GM18873 (cell line): ENCODE data around the gene SLC12A1.
"Not testable (repeated sequence)": the region's sequence is repeated elsewhere in the genome, so short reads cannot be mapped to it uniquely, and the experiment has no call there.

Source experiments
- ATAC-seq: cut with Tn5 transposase; IDR thresholded peaks from one replicate; pipeline ENCODE4 v1.9.1; 2021; ENCODE audit warnings: mild to moderate bottlenecking, moderate library complexity, moderate number of reproducible peaks; ENCODE audit not compliant: unreplicated experiment, low FRiP score

Gene SLC12A1

DNA sequence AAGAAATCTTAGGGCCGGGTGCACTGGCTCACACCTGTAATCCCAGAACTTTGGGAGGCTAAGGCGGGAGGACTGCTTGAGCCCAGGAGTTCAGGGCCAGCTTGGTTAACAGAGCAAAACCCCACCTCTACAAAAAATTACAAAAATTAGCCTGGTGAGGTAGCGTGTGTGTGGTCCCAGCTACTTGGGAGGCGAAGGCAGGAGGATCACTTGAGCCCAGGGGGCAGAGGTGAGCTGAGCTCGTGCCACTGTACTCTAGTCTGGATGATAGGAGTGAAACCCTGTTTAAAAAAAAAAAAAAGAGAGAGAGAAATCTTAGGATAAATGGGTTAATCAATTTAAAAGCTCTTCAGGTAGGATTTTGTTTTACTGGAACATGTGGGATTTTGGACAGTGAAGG lies 93.9 kb downstream of the SLC12A1 start:
- ATAC-seq = no peak

DNA sequence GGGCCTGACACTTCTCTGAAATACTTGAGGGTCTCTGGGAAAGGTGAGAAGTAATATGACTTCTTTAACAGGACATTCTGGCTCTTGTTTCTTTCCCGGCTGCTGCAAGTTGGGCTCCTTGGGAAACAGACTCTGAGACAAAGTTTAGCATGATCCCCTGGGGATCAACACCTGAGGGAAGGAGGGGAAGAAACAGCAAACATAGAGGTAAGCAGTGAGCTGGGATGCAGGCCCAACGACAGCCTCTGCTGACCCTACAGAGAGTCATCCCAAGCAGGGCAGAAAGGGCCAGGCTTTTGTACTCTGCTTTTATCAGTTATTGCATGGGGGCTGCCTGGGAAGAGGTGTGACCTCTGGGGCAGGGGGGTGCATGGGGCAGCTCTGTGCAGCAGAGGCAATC lies 98.3 kb downstream of the SLC12A1 start:
- no peak for ATAC-seq

DNA sequence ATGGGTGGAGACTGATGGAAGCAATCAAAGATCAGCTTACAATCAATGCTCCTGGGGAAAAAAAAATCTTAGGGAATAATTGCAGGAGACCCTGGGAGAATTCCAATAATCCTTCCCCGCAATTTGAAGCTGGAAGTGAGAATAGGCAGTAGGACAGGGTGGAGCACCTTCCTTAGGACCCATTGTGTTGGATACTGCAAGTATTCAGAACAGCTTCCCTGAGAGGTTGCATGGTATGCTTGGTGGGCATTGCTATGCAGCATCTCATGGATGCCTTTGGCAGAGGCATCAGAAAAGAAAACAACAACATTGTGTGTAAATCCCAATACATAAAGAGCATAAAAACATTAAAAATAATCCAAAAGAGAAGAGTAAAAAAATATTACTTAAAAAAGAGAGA lies 100.5 kb downstream of the SLC12A1 start:
- no peak for ATAC-seq

DNA sequence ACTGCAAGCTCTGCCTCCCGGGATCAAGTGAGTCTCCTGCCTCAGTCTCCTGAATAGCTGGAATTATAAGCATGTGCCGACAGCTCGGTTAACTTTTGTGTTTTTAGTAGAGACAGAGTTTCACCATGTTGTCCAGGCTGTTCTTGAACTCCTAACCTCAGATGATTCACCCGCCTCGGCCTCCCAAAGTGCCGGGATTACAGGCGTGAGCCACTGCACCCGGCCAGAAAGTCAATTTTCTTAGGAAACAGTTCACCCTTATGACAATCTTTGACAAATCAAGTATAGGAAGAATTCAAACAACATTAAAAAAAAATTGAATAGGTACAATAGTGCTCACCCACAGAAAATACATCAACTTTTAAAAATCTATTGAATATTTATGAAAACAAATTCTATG lies 101.5 kb downstream of the SLC12A1 start:
- no peak for ATAC-seq

DNA sequence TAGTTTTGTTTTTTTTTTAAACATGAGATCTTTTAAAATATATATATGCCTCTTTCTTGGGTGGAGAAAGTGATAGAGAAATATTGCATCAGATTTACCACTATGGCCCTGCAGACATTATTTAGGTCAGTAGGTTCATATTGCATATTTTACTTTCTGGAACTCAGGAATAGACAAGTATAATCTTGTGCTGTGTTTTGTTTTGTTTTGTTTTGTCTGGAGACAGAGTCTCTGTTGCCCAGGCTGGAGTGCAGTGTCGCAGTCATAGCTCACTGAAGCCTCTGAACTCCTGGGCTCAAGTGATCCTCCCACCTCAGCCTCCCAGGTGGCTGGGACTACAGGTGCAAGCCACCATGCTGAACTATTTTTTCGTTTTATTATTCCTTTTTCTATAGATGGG lies 103.6 kb downstream of the SLC12A1 start:
- ATAC-seq = no peak

DNA sequence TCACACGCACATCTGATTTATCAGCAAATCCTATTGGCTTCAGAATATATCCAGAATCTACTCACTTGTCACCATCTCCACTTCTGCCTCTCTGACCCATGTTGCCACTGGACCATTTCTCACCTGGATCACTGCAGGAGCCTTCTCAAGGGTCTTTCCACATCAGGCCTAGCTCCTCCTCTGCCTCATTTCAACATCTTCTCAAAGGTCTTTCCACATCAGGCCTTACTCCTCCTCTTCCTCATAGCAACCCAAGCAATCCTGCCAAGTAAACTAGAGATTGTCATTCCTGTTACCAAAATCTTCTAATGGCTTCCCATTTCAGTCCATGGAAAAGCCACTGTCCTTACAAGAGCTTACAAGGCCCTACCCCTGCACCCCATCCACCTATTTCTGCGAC lies 107.1 kb downstream of the SLC12A1 start:
- no peak for ATAC-seq

DNA sequence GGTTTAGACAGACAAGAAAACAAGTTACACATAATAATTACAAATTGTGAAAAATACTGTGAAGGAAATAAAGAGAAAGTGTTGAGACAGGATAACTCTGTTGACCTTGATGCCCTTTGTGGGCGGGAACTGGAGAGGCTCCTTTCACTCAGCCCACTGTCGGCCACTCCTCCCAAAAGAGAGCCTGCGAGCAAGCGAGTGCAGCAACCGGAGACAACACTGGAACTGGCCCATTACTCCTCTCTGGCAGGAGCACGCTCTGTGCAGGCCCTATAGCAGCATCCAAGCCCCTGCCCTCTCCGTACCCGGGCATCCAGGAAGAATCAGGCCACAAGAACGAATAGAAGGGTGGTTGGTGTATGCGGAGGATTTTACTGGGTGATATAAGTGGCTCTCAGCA lies 108.9 kb downstream of the SLC12A1 start:
- ATAC-seq = no peak

DNA sequence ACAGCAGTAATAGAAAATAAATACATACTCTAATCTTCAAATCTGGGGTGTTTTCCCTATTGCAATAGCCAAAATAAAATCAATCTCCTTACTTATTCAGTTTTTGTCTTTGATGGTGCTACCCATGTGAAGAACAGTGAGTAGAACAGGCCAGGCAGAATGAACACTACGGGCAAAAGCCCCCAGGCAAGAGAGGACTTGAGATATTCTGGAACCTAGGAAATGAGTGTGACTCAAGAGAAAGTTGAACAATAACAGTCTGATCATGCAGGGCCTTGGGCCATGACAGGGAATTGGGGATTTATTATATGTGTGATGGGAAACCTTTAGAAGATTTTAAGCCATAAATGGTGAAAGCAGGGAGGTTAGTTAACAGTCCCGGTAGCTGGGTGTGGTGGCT lies 111.1 kb downstream of the SLC12A1 start:
- no peak for ATAC-seq

DNA sequence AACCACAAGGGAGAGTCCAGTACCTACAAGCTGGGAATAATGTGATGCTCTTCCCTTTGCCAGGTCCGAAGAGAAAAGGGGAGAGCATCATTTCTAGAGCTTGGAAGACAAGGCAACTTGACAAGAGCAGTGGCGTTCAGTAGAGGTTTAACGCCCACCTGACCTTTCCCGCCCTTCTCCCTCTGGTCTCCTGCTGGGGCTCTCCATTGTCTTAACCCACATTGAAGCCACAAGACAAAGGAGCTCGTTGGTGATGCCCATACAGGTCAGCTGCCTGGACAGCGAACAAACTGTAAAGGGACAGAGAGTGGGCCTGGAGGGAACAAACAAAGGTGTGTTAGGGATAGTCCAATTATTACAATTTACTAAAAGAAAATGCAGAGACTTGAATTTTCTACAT lies 112.0 kb downstream of the SLC12A1 start:
- no peak for ATAC-seq

DNA sequence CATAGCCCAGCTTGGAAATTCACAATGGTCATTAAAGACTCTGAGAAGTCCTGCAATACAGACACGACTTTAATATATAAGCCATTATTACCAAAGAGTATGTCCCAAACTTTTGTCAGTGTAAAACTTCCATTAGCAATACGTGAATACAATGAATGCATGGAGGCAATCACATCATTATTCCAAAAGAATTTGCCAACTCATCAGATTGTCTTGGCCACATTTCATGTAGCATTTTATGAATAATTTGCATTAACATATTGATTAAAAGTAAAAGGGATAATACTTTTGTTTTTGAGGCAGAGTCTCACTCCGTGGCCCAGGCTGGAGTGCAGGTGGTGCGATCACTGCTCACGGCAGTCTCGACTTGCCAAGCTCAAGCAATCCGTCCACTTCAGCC lies 117.2 kb downstream of the SLC12A1 start:
- no peak for ATAC-seq

DNA sequence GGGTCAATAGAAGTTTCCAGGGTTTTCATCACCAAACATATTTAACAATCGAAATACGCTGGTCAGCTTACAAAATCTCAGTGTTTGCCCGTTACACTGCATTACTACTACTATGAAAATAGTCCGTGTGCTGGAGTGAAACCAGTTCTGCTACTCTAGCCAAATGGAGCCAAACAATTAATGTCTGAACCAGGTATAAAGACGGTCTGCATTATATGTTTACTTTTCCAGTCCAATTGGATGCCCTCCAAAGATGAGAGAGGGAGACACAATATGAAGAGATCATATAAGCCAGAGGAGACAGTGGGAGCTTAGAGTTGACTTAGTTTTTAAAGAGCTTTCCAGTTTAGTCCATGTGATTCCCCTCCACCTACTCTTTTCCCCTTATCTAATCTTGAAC lies 118.8 kb downstream of the SLC12A1 start:
- ATAC-seq = no peak

DNA sequence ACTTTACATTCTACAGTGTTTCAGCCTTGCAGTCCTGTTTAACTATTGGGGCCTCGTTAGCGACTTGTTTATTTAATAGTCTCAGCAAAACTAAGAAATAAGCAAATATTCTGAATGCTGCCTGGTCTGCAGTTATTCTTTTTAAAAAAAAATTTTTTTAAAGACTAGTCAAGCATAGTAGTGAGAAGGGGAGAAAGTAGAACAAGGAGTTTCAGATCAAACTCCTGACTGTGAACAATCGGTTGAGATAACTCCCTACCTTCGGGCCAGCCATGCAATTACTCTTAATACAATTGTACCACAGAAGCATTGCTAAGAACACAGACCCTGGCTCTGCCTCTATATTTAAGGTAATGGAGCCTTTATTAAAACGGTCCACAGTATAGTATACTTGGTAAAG lies 119.3 kb downstream of the SLC12A1 start:
- no peak for ATAC-seq

DNA sequence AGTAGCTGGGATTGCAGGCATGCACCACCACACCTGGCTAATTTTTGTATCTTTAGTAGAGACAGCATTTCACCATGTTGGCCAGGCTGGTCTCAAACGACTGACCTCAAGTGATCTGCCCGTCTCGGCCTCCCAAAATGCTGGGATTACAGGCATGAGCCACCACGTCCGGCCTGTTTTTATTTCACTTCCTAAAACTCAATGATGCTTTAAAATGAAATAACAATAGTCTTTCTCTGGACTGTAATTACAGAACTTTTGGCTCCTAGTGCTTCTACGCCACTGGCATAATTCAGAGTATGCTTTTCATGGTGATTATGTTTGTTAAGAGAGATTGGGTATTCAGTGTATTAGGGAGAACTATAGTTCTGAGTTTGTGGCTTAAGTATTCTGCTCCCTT lies 120.1 kb downstream of the SLC12A1 start:
- ATAC-seq = not testable (repeated sequence)

DNA sequence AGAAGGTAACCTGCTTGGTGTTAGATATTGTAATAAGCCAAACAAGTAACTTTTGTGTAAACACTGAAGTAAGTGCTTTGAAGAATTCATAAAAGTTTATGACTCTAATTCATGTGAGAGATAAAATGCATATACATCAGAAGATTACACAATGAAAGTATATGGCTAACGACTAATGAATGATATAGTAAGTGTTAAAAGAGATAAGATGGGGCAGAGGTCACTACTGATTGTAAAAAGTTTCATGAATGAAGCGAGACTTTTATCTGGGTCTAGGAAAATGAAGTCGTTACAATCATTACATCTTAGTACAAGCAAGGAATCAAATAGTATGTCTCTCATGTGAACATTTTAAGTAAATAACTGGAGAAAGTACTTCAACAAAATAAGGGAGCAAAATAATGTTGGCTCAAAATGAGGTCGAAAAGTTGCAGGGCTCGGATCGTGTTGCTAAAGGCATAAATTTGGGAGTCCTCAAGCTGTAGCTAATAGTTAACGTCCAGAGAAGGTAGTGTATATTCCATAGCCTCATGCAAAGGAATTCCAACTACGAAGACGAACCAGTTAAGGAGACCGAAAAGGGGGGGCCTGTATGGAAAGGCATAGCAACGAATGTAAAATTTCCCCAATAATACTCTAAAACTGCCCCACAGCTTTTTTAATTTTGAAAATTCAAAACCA lies 124.1 kb downstream of the SLC12A1 start:
- ATAC-seq = no peak

DNA sequence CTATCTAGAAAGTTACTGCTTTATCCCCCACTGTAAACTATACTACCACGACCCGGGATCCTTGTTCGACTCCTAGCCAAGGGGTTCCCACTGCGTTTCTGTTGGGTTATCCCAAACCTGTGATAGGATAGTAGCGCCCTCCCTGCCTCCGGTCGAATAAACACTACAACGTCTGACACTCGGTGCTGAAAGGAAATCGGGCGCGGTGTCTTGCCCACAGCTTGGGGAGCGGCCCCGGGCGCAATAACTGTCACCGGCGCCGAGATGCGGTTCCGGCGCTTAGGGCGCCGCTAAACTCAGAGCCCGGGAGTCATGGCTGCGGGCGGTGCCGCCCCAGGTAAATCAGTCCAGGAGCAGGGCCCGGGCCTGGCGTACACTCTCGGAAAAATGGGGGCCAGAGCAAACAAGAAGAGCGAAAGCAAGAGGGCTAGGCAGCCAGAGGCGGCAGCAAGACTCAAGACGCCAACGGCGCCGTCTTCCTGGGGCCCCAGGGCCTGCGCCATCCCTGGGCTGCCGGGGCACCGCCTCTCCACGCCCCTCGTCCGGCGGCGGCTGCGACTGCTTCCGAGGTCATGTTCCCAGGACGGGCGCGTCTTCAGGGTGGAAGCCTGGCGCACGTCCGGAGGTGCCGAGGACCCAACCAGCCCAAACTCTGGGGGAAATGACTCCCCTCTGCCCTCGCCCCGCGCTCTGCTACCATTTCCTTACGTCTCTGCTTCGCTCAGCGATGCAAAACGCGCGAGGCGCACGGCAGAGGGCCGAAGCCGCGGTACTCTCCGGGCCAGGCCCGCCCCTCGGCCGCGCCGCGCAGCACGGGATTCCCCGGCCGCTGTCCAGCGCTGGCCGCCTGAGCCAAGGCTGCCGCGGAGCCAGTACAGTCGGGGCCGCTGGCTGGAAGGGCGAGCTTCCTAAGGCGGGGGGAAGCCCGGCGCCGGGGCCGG lies 125.0 kb downstream of the SLC12A1 start, which contains the start of gene DUT:
Gene DUT (plus strand): TSS at position 575 of the 941 bp plus-strand sequence. CDS start 87 bp downstream, at position 662.
- ATAC-seq = peak; percentile 83

DNA sequence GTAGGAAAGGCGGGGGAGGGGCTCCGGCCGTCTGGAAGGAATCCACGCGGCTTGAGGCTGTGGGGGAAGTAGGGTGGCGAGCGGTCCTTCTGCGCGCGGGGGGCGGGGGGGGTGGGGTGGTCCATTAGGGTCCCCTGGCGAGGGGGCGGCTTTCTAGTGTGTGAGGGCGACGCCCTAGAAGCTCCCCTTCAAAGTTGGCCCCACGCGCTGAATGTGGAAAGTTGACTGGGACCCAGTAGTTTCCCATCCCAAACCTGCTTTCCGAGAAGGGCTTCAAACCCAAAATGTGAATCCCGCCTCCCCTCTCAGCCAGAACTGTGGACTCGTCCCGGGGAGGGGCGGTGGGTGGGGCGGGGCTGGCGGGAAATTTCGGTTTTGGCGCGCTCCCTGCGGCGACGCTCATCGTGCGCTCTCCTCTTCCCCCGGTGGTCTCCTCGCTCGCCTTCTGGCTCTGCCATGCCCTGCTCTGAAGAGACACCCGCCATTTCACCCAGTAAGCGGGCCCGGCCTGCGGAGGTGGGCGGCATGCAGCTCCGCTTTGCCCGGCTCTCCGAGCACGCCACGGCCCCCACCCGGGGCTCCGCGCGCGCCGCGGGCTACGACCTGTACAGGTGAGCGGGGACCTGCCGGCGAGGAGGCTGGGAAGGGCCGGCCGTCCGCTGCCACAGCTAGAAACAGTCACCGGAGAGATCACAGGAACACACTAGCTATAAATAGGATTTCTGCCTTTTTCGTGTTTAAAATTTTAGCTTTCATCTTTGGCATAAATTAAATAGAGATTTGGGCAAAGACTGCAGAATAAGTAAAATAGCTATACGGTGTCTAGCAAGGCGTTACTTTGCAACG lies 125.9 kb downstream of the SLC12A1 start:
- peak; percentile 15 for ATAC-seq

DNA sequence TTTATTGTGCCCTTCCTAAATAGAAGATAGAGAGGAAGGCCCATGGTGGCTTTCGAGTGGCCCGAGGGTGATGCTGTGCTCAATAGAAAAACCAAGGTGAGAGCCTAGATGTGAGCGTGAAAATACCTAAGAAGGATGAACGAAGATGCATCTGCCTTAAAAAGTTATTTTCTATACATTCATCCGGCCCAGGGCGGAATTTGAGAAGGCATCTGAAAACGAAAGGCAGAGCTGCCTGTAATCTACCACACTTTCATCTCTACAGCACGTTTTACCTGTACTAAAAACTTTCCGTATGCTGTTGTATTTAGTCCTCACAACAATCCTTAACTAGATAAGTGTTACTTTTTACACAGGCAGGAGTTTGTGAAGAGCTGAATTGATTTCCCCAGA lies 126.5 kb downstream of the SLC12A1 start:
- ATAC-seq = no peak

DNA sequence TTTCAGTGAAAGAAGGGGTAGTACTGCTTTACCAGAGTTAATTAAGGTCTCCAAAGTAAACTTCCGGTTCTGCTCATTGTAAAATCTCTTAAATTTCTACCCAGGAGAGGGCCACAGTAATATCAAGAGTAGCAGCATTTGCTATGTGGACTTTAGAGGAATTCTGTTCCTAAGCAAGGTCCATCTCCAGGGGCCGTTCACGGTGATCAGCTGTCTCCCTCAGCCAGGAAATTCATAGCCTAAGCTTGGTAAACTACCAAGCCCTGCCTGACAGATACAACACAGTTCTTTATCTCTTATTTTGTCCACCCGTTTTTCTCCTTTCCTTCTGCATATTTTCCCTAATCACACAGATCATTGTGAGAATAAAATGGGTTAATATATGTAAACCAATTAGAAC lies 127.4 kb downstream of the SLC12A1 start:
- no peak for ATAC-seq

DNA sequence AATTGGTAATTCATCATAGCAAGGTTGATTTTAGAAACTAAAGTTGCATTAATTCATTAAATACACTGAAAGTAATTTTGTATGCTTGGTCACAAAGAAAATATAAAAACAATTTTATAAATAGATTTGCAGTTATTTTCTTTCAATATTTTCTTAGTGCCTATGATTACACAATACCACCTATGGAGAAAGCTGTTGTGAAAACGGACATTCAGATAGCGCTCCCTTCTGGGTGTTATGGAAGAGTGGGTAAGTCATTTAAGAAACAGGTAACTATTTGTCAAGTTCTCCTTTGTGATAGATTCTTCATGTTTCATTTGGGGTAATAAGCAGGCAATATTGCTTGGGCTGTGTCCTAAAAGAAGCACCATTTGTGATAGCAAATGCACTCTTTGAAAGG lies 128.2 kb downstream of the SLC12A1 start:
- no peak for ATAC-seq

DNA sequence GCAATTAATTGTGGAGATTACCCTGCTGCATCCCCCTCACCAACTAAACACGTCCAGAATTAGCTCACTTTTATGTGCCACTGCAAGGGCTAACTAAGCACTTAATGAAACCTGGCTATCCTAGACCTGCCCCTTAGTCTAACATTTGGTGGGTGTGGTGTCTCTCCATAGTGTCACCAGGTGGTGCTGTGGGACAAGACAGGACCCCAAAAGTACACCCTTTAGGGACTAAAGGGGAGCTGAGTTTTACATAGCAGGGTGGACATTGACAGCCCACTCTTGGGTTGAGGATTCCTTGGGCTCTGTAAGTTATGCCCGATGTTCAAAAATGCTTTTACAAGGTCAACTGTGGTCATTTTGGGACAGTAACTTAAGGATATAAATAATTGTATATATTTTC lies 130.8 kb downstream of the SLC12A1 start:
- ATAC-seq = no peak

DNA sequence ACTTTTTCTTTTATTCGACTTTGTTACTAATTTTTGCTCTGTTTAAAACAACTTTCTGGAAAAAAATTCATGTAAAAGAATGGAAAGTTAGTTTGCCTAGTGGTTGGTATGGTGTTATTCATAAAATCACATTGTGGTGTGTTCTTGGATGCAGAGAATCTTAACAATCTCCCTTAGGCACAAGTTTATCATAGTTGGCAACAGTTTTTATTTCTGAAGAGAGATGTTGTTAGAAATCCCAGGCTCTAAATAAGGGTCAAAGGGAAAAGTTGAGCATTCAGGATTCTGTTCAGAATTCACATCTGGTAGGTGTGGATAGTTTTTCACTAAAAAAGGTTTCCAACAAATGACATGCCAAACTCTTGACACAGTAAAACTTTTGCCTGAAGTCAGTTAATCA lies 131.5 kb downstream of the SLC12A1 start:
- ATAC-seq = no peak
